Astrocyte (in vitro differentiated cells and primary cell): ENCODE data around the gene RBM47. TPM values are rescaled to one million over a fixed set of nuclear protein-coding genes. Genes with fewer than 3 reads are reported as not detected.

Source experiments
- DNase-seq: peaks from one replicate; pipeline ENCODE4 v3.0.0-alpha.2; 2010; ENCODE audit warnings: low read depth
- FAIRE-seq: peaks from 2 replicates; lab custom pipeline; 2011; peaks lifted over from hg19 to GRCh38; lab: Jason Lieb, UNC
- H2AFZ ChIP-seq: 2 replicates; pipeline ENCODE4 v1.6.0; 2012; ENCODE audit warnings: low read depth, low read length, inconsistent platforms
- H3K27ac ChIP-seq: 2 replicates; pipeline ENCODE4 v1.5.1; 2011; ENCODE audit warnings: low read depth, low read length, inconsistent platforms
- H3K27me3 ChIP-seq: 2 replicates; pipeline ENCODE4 v1.6.0; 2011; ENCODE audit warnings: low read length, inconsistent platforms; ENCODE audit not compliant: insufficient read depth
- H3K36me3 ChIP-seq: 2 replicates; pipeline ENCODE4 v1.5.1; 2011; ENCODE audit warnings: low read length, inconsistent platforms; ENCODE audit not compliant: insufficient read depth
- H3K4me1 ChIP-seq: 2 replicates; pipeline ENCODE4 v1.5.1; 2011; ENCODE audit warnings: low read length, inconsistent platforms; ENCODE audit not compliant: insufficient read depth
- H3K4me2 ChIP-seq: 2 replicates; pipeline ENCODE4 v1.6.0; 2012; ENCODE audit warnings: low read length, inconsistent platforms
- H3K4me3 ChIP-seq: 2 replicates; pipeline ENCODE4 v1.5.1; 2011; ENCODE audit warnings: low read depth, mild to moderate bottlenecking, low read length, inconsistent platforms; ENCODE audit not compliant: insufficient read depth
- H3K79me2 ChIP-seq: 2 replicates; pipeline ENCODE4 v1.6.0; 2012; ENCODE audit warnings: mild to moderate bottlenecking, low read length, inconsistent platforms; ENCODE audit not compliant: insufficient read depth
- H3K9ac ChIP-seq: 2 replicates; pipeline ENCODE4 v1.6.0; 2012; ENCODE audit warnings: mild to moderate bottlenecking, low read length, inconsistent platforms
- H3K9me3 ChIP-seq: 2 replicates; pipeline ENCODE4 v1.5.1; 2012; ENCODE audit warnings: low read depth, mild to moderate bottlenecking, low read length, inconsistent platforms; ENCODE audit not compliant: insufficient read depth
- H4K20me1 ChIP-seq: 2 replicates; pipeline ENCODE4 v1.6.0; 2012; ENCODE audit warnings: low read length, inconsistent platforms; ENCODE audit not compliant: insufficient read depth
- H3K27ac Mint-ChIP-seq: one replicate; pipeline ENCODE4 v1.8.0; 2021; ENCODE audit warnings: mild to moderate bottlenecking, mixed read lengths; ENCODE audit not compliant: unreplicated experiment
- H3K27me3 Mint-ChIP-seq: one replicate; pipeline ENCODE4 v1.8.0; 2021; ENCODE audit warnings: low read depth, mixed read lengths; ENCODE audit not compliant: unreplicated experiment
- H3K36me3 Mint-ChIP-seq: one replicate; pipeline ENCODE4 v1.8.0; 2021; ENCODE audit warnings: low read depth, mixed read lengths; ENCODE audit not compliant: unreplicated experiment
- H3K4me1 Mint-ChIP-seq: one replicate; pipeline ENCODE4 v1.8.0; 2021; ENCODE audit warnings: low read depth, mixed read lengths; ENCODE audit not compliant: unreplicated experiment
- H3K4me3 Mint-ChIP-seq: one replicate; pipeline ENCODE4 v1.8.0; 2021; ENCODE audit warnings: mild to moderate bottlenecking, moderate library complexity, mixed read lengths; ENCODE audit not compliant: unreplicated experiment
- H3K9me3 Mint-ChIP-seq: one replicate; pipeline ENCODE4 v1.8.0; 2021; ENCODE audit warnings: mild to moderate bottlenecking, mixed read lengths; ENCODE audit not compliant: unreplicated experiment
- CTCF ChIP-seq: IDR thresholded peaks from 2 replicates; pipeline ENCODE4 v1.5.1; 2011; ENCODE audit warnings: low read depth, mild to moderate bottlenecking, inconsistent platforms, low read length, moderate library complexity; ENCODE audit not compliant: insufficient read depth
- EZH2 ChIP-seq: IDR thresholded peaks from 2 replicates; pipeline ENCODE4 v1.6.1; 2012; ENCODE audit warnings: mild to moderate bottlenecking, low read length, inconsistent platforms; ENCODE audit not compliant: insufficient read depth
- total RNA-seq: library from RNA; stranded (reverse); gene quantifications from 2 replicates; pipeline ENCODE4 v1.2.1, GENCODE V29; 2021

Gene RBM47
- total RNA-seq, 1 donor from 2014 or later, result 2.9 TPM

GRCh38 chr4:40514497-40514951 lies 115.1 kb downstream of the RBM47 start:
- no peak overlapping the region for H3K4me2 ChIP-seq
- H3K4me3 ChIP-seq, result no peak overlapping the region
- Mint-ChIP-seq H3K9me3 (no peaks in the 10 kb centered on the region), H3K36me3 (no peaks in the 10 kb centered on the region), H3K4me3 (no peak overlapping the region), H3K27ac (no peak overlapping the region), H3K4me1 (peaks cover 10% of the 10 kb centered on the region), H3K27me3 (no peaks in the 10 kb centered on the region)
- DNase-seq (no peak), FAIRE-seq (no peak)
- TF ChIP-seq CTCF (no peak), EZH2 (no peak)
- no peak overlapping the region for H2AFZ ChIP-seq
- no peaks in the 10 kb centered on the region for H3K79me2 ChIP-seq
- no peaks in the 10 kb centered on the region for H3K9me3 ChIP-seq
- no peaks in the 10 kb centered on the region for H3K27me3 ChIP-seq
- H3K9ac ChIP-seq, result no peak overlapping the region
- no peaks in the 10 kb centered on the region for H3K4me1 ChIP-seq
- no peak overlapping the region for H3K27ac ChIP-seq
- H4K20me1 ChIP-seq, result no peaks in the 10 kb centered on the region
- H3K36me3 ChIP-seq, result no peaks in the 10 kb centered on the region

- TF ChIP-seq EZH2, result no peak
- TF ChIP-seq CTCF, result no peak
- H4K20me1 ChIP-seq, result no peaks in the 10 kb centered on the region
- no peak overlapping the region for H3K9ac ChIP-seq
- H3K4me3 ChIP-seq, result no peak overlapping the region
- H3K27me3 ChIP-seq, result no peaks in the 10 kb centered on the region
- no peak for DNase-seq
- no peak overlapping the region for H3K27ac ChIP-seq
- FAIRE-seq, result no peak
- no peaks in the 10 kb centered on the region for H3K27me3 Mint-ChIP-seq
- H3K4me1 ChIP-seq, result no peaks in the 10 kb centered on the region
- H2AFZ ChIP-seq, result no peak overlapping the region
- no peaks in the 10 kb centered on the region for H3K9me3 Mint-ChIP-seq
- H3K4me1 Mint-ChIP-seq, result peaks cover 10% of the 10 kb centered on the region
- no peak overlapping the region for H3K4me3 Mint-ChIP-seq
- H3K36me3 Mint-ChIP-seq, result no peaks in the 10 kb centered on the region
- H3K4me2 ChIP-seq, result no peak overlapping the region
- H3K9me3 ChIP-seq, result no peaks in the 10 kb centered on the region
- no peaks in the 10 kb centered on the region for H3K36me3 ChIP-seq
- H3K79me2 ChIP-seq, result no peaks in the 10 kb centered on the region
- no peak overlapping the region for H3K27ac Mint-ChIP-seq
Observed at GRCh38 chr4:40511036-40511614, 118.5 kb downstream of the RBM47 start.

DNA sequence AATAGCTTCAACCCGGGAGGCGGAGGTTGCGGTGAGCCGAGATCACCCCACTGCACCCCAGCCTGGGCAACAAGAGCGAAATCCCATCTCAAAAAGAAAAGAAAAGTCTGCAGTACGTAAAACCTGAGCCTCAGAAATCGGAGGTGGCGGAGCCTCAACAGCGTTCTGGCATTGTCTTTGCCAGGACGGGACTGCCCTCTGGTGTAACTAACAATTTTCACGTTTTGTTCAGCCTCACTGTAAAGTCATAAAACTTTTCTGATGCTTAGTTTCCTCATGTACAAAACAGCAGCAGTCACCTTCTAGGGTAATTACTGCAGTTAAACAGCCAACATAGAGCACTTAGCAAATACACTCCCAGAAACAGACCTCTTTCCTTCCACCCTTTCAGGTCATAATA lies 121.7 kb downstream of the RBM47 start:
- Histone ChIP-seq H3K4me1 (no peaks in the 10 kb centered on the region), H3K79me2 (no peaks in the 10 kb centered on the region), H3K36me3 (no peaks in the 10 kb centered on the region), H3K9me3 (no peaks in the 10 kb centered on the region), H3K27ac (no peak overlapping the region), H3K4me2 (no peak overlapping the region), H2AFZ (no peak overlapping the region), H3K27me3 (no peaks in the 10 kb centered on the region), H3K9ac (no peak overlapping the region), H4K20me1 (no peaks in the 10 kb centered on the region), H3K4me3 (no peak overlapping the region)
- H3K9me3 Mint-ChIP-seq, result no peaks in the 10 kb centered on the region
- TF ChIP-seq CTCF, result no peak
- TF ChIP-seq EZH2, result no peak
- peaks cover 3% of the 10 kb centered on the region for H3K4me1 Mint-ChIP-seq
- no peaks in the 10 kb centered on the region for H3K27me3 Mint-ChIP-seq
- H3K4me3 Mint-ChIP-seq, result no peak overlapping the region
- no peak for DNase-seq
- no peak overlapping the region for H3K27ac Mint-ChIP-seq
- FAIRE-seq, result no peak
- no peaks in the 10 kb centered on the region for H3K36me3 Mint-ChIP-seq
